DMS114 treated with DMSO at 0.1 percent for 48 hours (cell line): ENCODE results near the gene XRRA1.
"Not testable (repeated sequence)": the region's sequence is repeated elsewhere in the genome, so short reads cannot be mapped to it uniquely, and the experiment has no call there.

Experiments
- DNase-seq: peaks from one replicate; lab custom pipeline; 2025; ENCODE audit not compliant: unreplicated experiment; lab: John Stamatoyannopoulos, UW

XRRA1 gene

GRCh38 chr11:74837191-74837590 is 111.7 kb downstream of the XRRA1 start:
- DNase-seq, result no peak

GRCh38 chr11:74826901-74827300 is 122.0 kb downstream of the XRRA1 start:
- no peak for DNase-seq

- DNase-seq, result not testable (repeated sequence)
Measured at GRCh38 chr11:74825596-74825995, 123.3 kb downstream of the XRRA1 start.

- DNase-seq, result no peak
Measured at GRCh38 chr11:74824285-74824982, 124.5 kb downstream of the XRRA1 start.

- DNase-seq, result no peak
Measured at GRCh38 chr11:74822170-74822569, 126.7 kb downstream of the XRRA1 start.

- no peak for DNase-seq
Measured at GRCh38 chr11:74820763-74821162, 128.1 kb downstream of the XRRA1 start.

GRCh38 chr11:74819400-74819799 is 129.5 kb downstream of the XRRA1 start:
- no peak for DNase-seq

- no peak for DNase-seq
Measured at GRCh38 chr11:74818283-74818946, 130.5 kb downstream of the XRRA1 start.

GRCh38 chr11:74816664-74817063 is 132.2 kb downstream of the XRRA1 start:
- DNase-seq, result no peak

GRCh38 chr11:74815966-74816365 is 132.9 kb downstream of the XRRA1 start:
- DNase-seq, result no peak

- DNase-seq, result no peak
Measured at GRCh38 chr11:74809801-74810200, 139.1 kb downstream of the XRRA1 start.

- DNase-seq, result no peak
Measured at GRCh38 chr11:74806267-74806666, 142.6 kb downstream of the XRRA1 start.

GRCh38 chr11:74791333-74792100 is 157.4 kb downstream of the XRRA1 start:
- no peak for DNase-seq
